ENCODE results near the gene RTKN.

RTKN gene

DNA sequence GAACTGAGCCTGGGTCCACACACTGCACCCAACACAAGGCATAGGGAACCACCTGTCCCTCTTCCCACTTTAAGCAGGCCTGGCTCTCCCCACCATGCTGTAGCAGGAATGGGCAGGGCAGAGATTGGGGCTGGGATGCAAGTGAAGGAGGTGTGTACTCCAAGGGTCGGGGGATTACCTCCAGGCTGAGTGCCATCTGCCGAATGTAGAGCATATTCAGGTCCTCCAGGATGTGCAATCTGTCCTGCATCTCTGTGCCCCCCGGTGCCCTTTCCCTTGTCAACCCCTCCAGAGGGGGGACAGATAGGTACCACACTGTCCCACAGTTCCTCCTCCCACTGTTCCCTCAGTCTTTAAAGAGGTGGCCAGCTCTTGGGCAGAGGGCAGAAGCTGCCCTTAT is 2.4 kb downstream of the RTKN start:
- WGBS (ENCODE audit: insufficient coverage): 10% methylated on average over 2 of the region's 3 CpGs
- no peaks in the 10 kb centered on the region for H3K36me3 ChIP-seq (ENCODE audit: control insufficient read depth in 4 of 4, insufficient read depth in 4 of 4, low read length in 3 of 4)
- H3K4me3 ChIP-seq (ENCODE audit: control insufficient read depth in 1 of 7, extremely low read depth in 1 of 7, insufficient read depth in 4 of 7, low read depth in 2 of 7, low read length in 6 of 7): peak overlapping the region in 6 of 7 experiments; percentile 60 to 84 (median 72)
- H3K4me1 ChIP-seq (ENCODE audit: control extremely low read depth in 1 of 4, control insufficient read depth in 4 of 4, insufficient read depth in 4 of 4, low read length in 3 of 4): peaks cover 4 to 48% (median 43%) of the 10 kb centered on the region in 4 experiments
- POLR2A ChIA-PET: interaction anchor here (1.0 to 2.6 kb wide), 2 partner anchors 10 to 18 kb away, joined by 3 to 10 read pairs; partner anchors contain the start of gene WBP1
- CTCF ChIA-PET: interaction anchor here (1.0 to 2.5 kb wide), 9 partner anchors 9 to 242 kb away, joined by 3 to 16 read pairs (median 4); partner anchors contain the start of genes CCDC142, INO80B and TTC31
- no peak for DNase-seq
- peaks cover 0 to 25% (median 8%) of the 10 kb centered on the region in 5 experiments for H3K27me3 ChIP-seq (replicated peaks in 2 of 5; ENCODE audit: control insufficient read depth in 4 of 5, insufficient read depth in 5 of 5, low read length in 4 of 5)
- H3K9me3 ChIP-seq (ENCODE audit: control extremely low read depth in 1 of 5, control insufficient read depth in 4 of 5, insufficient read depth in 2 of 5, low read depth in 1 of 5, low read length in 4 of 5): no peaks in the 10 kb centered on the region
- no peak overlapping the region for H3K27ac ChIP-seq (ENCODE audit: insufficient read depth in 1 of 2, low read depth in 1 of 2, low read length in 2 of 2, poor library complexity in 1 of 2, severe bottlenecking in 2 of 2)

DNA sequence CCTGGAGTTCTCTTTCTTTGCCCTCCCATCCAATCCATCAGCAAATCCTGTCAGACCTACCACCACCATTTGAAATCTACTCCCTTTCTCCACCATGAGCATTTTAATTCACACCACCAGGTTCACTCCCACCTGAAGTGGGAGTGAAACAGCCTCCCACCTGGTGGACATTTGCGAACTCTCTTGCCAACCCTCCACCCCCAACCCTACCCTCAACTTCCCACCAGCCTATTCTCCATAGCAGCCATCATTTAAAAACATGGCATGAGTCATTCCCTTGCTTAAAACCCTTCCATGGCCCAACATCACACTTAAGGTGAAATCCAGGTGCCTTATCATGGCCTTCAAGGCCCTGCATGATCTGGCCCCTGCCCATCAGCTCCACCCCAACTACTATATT is 3.5 kb downstream of the RTKN start:
- Histone ChIP-seq H3K9me3 (ENCODE audit: control extremely low read depth in 1 of 5, control insufficient read depth in 4 of 5, insufficient read depth in 2 of 5, low read depth in 1 of 5, low read length in 4 of 5) (no peaks in the 10 kb centered on the region), H3K27ac (ENCODE audit: insufficient read depth in 1 of 2, low read depth in 1 of 2, low read length in 2 of 2, poor library complexity in 1 of 2, severe bottlenecking in 2 of 2) (no peak overlapping the region), H3K4me3 (ENCODE audit: control insufficient read depth in 1 of 7, extremely low read depth in 1 of 7, insufficient read depth in 4 of 7, low read depth in 2 of 7, low read length in 6 of 7) (no peak overlapping the region), H3K27me3 (replicated peaks in 2 of 5; ENCODE audit: control insufficient read depth in 4 of 5, insufficient read depth in 5 of 5, low read length in 4 of 5) (peaks cover 0 to 25% (median 8%) of the 10 kb centered on the region in 5 experiments), H3K4me1 (ENCODE audit: control extremely low read depth in 1 of 4, control insufficient read depth in 4 of 4, insufficient read depth in 4 of 4, low read length in 3 of 4) (peaks cover 0 to 43% (median 37%) of the 10 kb centered on the region in 4 experiments), H3K36me3 (ENCODE audit: control insufficient read depth in 4 of 4, insufficient read depth in 4 of 4, low read length in 3 of 4) (no peaks in the 10 kb centered on the region)
- WGBS (ENCODE audit: insufficient coverage): 100% methylated on average over 1 of the region's 1 CpG
- DNase-seq: no peak
- ChIA-PET POLR2A (no interaction called here), CTCF (no interaction called here)

DNA sequence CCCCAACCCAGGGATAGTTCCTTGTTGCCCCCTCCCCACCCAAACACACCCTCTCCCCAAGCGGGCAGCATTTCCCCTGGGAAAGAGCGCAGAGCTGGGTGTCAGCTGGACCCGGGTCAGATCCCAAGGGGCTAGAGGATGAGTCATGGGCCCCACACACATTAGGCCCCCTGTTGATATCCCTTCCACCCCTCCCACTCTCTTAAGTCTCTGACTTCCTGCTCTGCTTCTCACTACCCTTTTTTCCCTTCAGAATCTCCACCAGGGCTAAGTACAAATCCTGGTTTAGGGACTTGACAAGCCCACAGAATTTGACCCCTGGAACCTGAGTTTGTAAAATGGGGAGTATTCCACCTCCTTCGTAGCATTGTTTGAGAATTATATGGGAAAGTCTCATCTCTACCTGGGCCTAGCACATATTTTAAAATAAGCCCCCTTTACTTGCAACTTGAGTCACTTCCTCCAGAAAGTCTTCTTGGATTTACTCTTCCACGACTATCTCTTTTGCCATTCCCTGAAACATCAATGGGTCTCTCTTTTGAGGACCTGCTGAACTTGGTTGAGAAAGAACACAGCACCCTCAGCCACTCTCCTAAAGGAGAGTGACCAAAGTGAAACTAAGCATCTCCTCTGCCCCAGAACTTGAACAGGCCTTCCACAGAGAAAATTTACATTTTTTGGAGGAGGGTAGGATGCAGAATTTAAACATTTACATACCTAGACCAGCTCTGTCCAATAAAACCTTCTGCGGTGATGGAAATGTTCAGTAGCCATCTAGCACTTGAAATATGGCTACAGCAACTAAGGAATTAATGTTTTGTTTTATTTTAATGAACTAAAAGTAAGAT is 4.7 kb downstream of the RTKN start:
- 82% methylated on average over 5 of the region's 6 CpGs for WGBS (ENCODE audit: insufficient coverage)
- no peak for DNase-seq
- no peaks in the 10 kb centered on the region for H3K9me3 ChIP-seq (ENCODE audit: control extremely low read depth in 1 of 5, control insufficient read depth in 4 of 5, insufficient read depth in 2 of 5, low read depth in 1 of 5, low read length in 4 of 5)
- H3K27ac ChIP-seq (ENCODE audit: insufficient read depth in 1 of 2, low read depth in 1 of 2, low read length in 2 of 2, poor library complexity in 1 of 2, severe bottlenecking in 2 of 2): peak overlapping the region in 1 of 2 experiments; percentile 8
- peaks cover 0 to 4% (median 0%) of the 10 kb centered on the region in 4 experiments for H3K36me3 ChIP-seq (ENCODE audit: control insufficient read depth in 4 of 4, insufficient read depth in 4 of 4, low read length in 3 of 4)
- no peak overlapping the region for H3K4me3 ChIP-seq (ENCODE audit: control insufficient read depth in 1 of 7, extremely low read depth in 1 of 7, insufficient read depth in 4 of 7, low read depth in 2 of 7, low read length in 6 of 7)
- H3K4me1 ChIP-seq (ENCODE audit: control extremely low read depth in 1 of 4, control insufficient read depth in 4 of 4, insufficient read depth in 4 of 4, low read length in 3 of 4): peaks cover 0 to 46% (median 39%) of the 10 kb centered on the region in 4 experiments
- H3K27me3 ChIP-seq (replicated peaks in 2 of 5; ENCODE audit: control insufficient read depth in 4 of 5, insufficient read depth in 5 of 5, low read length in 4 of 5): peaks cover 0 to 16% (median 4%) of the 10 kb centered on the region in 5 experiments
- POLR2A ChIA-PET: no interaction called here
- CTCF ChIA-PET: interaction anchor here (1.1 kb wide), 1 partner anchor 12 kb away, joined by 3 read pairs; no protein-coding TSS in a partner anchor

DNA sequence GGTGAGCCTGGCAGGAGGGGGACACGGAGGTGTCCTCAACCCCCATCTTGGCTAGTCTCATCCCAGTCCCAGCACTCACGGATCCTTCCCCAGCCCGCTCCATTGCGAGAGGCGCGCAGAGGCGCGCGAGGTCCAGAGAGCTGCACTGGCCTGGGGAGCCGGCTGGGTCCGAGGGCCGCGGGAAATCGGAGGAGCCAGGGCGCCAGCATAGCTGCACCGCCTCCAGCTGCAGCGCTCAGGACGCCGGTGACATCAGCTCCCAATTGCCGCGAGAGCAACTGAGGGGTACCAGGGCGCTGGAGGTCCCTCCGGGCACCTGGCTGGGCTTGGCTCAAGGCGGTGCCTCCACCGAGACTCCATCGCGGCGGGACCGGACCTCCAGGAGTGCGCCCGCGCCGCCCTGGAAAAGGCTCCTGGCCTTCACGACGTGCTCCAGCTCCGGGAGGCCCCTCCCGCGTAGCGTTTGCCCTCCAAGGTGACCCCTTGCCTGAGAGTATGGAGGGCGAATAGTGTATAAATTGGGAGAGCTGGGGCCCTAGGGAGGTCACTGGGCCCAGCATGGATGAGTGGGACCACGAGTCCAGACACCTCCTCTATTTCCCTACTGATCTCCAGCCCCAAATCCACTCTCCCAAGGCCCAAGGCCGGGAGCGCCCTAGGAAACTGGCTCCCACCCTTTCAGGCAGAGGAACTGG is 5.5 kb downstream of the RTKN start:
- ChIA-PET POLR2A (no interaction called here), CTCF (interaction anchor here (0.8 to 1.1 kb wide), 2 partner anchors 11 to 23 kb away, joined by 3 read pairs; no protein-coding TSS in a partner anchor)
- H3K4me3 ChIP-seq (ENCODE audit: control insufficient read depth in 1 of 7, extremely low read depth in 1 of 7, insufficient read depth in 4 of 7, low read depth in 2 of 7, low read length in 6 of 7): no peak overlapping the region
- WGBS (ENCODE audit: insufficient coverage): 97% methylated on average over 38 of the region's 43 CpGs
- H3K36me3 ChIP-seq (ENCODE audit: control insufficient read depth in 4 of 4, insufficient read depth in 4 of 4, low read length in 3 of 4): peaks cover 0 to 10% (median 2%) of the 10 kb centered on the region in 4 experiments
- H3K27ac ChIP-seq (ENCODE audit: insufficient read depth in 1 of 2, low read depth in 1 of 2, low read length in 2 of 2, poor library complexity in 1 of 2, severe bottlenecking in 2 of 2): peak overlapping the region in 1 of 2 experiments; percentile 8
- H3K4me1 ChIP-seq (ENCODE audit: control extremely low read depth in 1 of 4, control insufficient read depth in 4 of 4, insufficient read depth in 4 of 4, low read length in 3 of 4): peaks cover 0 to 44% (median 32%) of the 10 kb centered on the region in 4 experiments
- peaks cover 0 to 7% (median 1%) of the 10 kb centered on the region in 5 experiments for H3K27me3 ChIP-seq (replicated peaks in 2 of 5; ENCODE audit: control insufficient read depth in 4 of 5, insufficient read depth in 5 of 5, low read length in 4 of 5)
- no peak for DNase-seq
- no peaks in the 10 kb centered on the region for H3K9me3 ChIP-seq (ENCODE audit: control extremely low read depth in 1 of 5, control insufficient read depth in 4 of 5, insufficient read depth in 2 of 5, low read depth in 1 of 5, low read length in 4 of 5)

DNA sequence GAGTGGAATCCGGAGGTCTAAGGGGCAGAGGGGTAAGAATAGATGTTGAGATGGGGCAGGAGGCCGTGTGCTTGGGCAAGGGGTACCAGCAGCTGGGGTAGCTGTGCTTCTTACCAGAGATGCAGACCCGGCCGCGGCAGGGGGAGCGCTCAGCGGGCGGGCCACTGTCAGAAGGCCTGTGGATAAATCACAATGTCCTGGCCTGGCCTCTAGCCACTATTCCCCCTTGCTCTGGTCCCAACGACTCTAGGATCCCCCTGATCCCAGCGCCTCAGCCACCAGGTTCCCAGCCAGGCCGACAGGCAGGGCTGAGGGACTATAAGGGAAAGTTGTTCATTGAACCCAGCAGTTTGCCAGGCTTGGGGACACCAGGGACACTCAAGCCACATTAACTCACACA is 11.2 kb downstream of the RTKN start:
- Histone ChIP-seq H3K36me3 (ENCODE audit: control insufficient read depth in 4 of 4, insufficient read depth in 4 of 4, low read length in 3 of 4) (peaks cover 2 to 64% (median 43%) of the 10 kb centered on the region in 4 experiments), H3K4me1 (ENCODE audit: control extremely low read depth in 1 of 4, control insufficient read depth in 4 of 4, insufficient read depth in 4 of 4, low read length in 3 of 4) (peaks cover 0 to 4% (median 3%) of the 10 kb centered on the region in 4 experiments), H3K27me3 (replicated peaks in 2 of 5; ENCODE audit: control insufficient read depth in 4 of 5, insufficient read depth in 5 of 5, low read length in 4 of 5) (no peaks in the 10 kb centered on the region), H3K4me3 (ENCODE audit: control insufficient read depth in 1 of 7, extremely low read depth in 1 of 7, insufficient read depth in 4 of 7, low read depth in 2 of 7, low read length in 6 of 7) (no peak overlapping the region), H3K9me3 (ENCODE audit: control extremely low read depth in 1 of 5, control insufficient read depth in 4 of 5, insufficient read depth in 2 of 5, low read depth in 1 of 5, low read length in 4 of 5) (no peaks in the 10 kb centered on the region), H3K27ac (ENCODE audit: insufficient read depth in 1 of 2, low read depth in 1 of 2, low read length in 2 of 2, poor library complexity in 1 of 2, severe bottlenecking in 2 of 2) (no peak overlapping the region)
- DNase-seq: no peak
- WGBS (ENCODE audit: insufficient coverage): 94% methylated on average over 6 of the region's 11 CpGs
- ChIA-PET POLR2A (no interaction called here), CTCF (interaction anchor here (3.0 kb wide), 1 partner anchor 10 kb away, joined by 16 read pairs; no protein-coding TSS in a partner anchor)

DNA sequence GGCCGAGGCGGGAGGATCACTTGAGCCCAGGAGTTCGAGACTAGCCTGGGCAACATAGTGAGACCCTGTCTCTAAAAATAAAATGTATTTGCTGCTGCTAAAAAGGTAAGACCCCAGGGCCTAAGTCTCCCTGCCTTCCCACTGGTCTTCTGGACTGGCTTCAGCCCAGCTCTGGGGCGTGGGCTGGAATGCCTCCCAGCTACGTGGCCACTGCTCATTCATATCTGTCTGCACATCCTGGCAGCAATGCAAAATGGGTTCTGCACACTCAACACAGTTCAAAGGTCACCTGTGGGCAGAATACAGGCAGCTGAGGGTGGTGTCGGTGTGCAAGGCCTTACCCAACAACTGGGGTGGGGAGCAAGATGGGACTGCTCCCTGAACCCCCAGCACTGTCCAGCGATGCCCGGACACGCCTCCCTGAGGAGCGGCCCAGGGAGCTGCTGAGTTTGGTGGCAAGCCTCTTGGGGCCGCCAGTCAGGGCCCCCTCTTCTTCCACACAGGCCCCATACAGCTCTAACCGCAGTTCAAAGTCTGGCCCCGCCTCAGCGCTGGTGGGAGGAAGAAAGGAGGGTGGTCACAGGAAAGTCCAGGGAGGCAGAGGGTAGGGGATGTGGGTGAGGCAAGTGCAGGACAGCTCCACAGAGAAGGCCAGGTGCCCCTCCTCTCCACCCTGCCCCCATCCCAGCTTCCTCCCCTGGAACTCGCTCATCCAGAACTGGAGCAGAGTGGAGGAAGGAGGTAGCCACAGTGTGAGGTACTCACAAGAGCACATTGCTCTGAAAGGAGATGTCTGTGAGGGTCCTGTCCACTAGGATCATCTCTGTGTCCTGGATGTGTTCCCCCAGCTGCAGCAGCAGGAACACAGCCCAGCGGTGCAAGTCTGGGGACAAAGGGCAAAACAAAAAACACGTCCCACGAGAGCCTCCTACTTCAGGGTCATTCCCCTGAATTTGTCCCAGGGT is 12.0 kb downstream of the RTKN start:
- H3K27ac ChIP-seq (ENCODE audit: insufficient read depth in 1 of 2, low read depth in 1 of 2, low read length in 2 of 2, poor library complexity in 1 of 2, severe bottlenecking in 2 of 2): no peak overlapping the region
- no peak for DNase-seq
- peaks cover 2 to 71% (median 48%) of the 10 kb centered on the region in 4 experiments for H3K36me3 ChIP-seq (ENCODE audit: control insufficient read depth in 4 of 4, insufficient read depth in 4 of 4, low read length in 3 of 4)
- no peaks in the 10 kb centered on the region for H3K27me3 ChIP-seq (replicated peaks in 2 of 5; ENCODE audit: control insufficient read depth in 4 of 5, insufficient read depth in 5 of 5, low read length in 4 of 5)
- ChIA-PET CTCF (interaction anchor here (3.0 kb wide), 1 partner anchor 11 kb away, joined by 16 read pairs; no protein-coding TSS in a partner anchor), POLR2A (interaction anchor here (0.8 kb wide), 1 partner anchor 9 kb away, joined by 3 read pairs; no protein-coding TSS in a partner anchor)
- 93% methylated on average over 11 of the region's 18 CpGs for WGBS (ENCODE audit: insufficient coverage)
- H3K9me3 ChIP-seq (ENCODE audit: control extremely low read depth in 1 of 5, control insufficient read depth in 4 of 5, insufficient read depth in 2 of 5, low read depth in 1 of 5, low read length in 4 of 5): no peaks in the 10 kb centered on the region
- peaks cover 0 to 4% (median 3%) of the 10 kb centered on the region in 4 experiments for H3K4me1 ChIP-seq (ENCODE audit: control extremely low read depth in 1 of 4, control insufficient read depth in 4 of 4, insufficient read depth in 4 of 4, low read length in 3 of 4)
- no peak overlapping the region for H3K4me3 ChIP-seq (ENCODE audit: control insufficient read depth in 1 of 7, extremely low read depth in 1 of 7, insufficient read depth in 4 of 7, low read depth in 2 of 7, low read length in 6 of 7)
